Peyer's patch (tissue), 4 donors: ENCODE results near the gene INPP5A. TPM values are rescaled to one million over a fixed set of nuclear protein-coding genes. Genes with fewer than 3 reads are reported as not detected.
"Not testable (repeated sequence)": the region's sequence is repeated elsewhere in the genome, so short reads cannot be mapped to it uniquely, and the experiment has no call there.

Experiments used
- DNase-seq, 3 donors: peaks; one replicate each; pipeline ENCODE4 v3.0.0-alpha.2; 2017 to 2019
- H3K27ac ChIP-seq, 4 donors: fragments of 200-600 bp; sonication (generic); one replicate each; pipeline ENCODE4 v1.5.1; 2016 to 2019
- H3K27me3 ChIP-seq, 2 donors: fragments of 200-600 bp; sonication (generic); one replicate each; pipeline ENCODE4 v1.5.1; 2019
- H3K36me3 ChIP-seq, 3 donors: fragments of 200-600 bp; sonication (generic); one replicate each; pipeline ENCODE4 v1.5.1; 2016 to 2019
- H3K4me1 ChIP-seq, 4 donors: fragments of 200-600 bp; sonication (generic); one replicate each; pipeline ENCODE4 v1.5.1; 2016 to 2019
- H3K4me3 ChIP-seq, 4 donors: fragments of 200-600 bp; sonication (generic); 1 replicate in 3 of 4; 2 replicates in 1 of 4; pipeline ENCODE4 v1.5.1; 2016 to 2019; ENCODE audit warnings: mild to moderate bottlenecking in 1 of 4
- H3K9me3 ChIP-seq, 4 donors: fragments of 200-600 bp; sonication (generic); one replicate each; pipeline ENCODE4 v1.5.1; 2016 to 2019; ENCODE audit warnings: mild to moderate bottlenecking in 1 of 4
- POLR2A ChIP-seq, 2 donors: fragments of 450-650 bp; IDR thresholded peaks; one replicate each; pipeline ENCODE4 v1.5.1; 2017; ENCODE audit warnings: antibody characterized with exemption in 2 of 2, mild to moderate bottlenecking in 2 of 2, moderate library complexity in 2 of 2
- total RNA-seq, 4 donors: library from RNA; depleted of rRNA; stranded (reverse); fragments of >200 nt; gene quantifications; one replicate each; pipeline ENCODE4 v1.1.0, GENCODE V29; 2016
- TF ChIP-seq, protein P1 (sequence below), 6 experiments: fragments of 450-650 bp in 4 of 6; fragments of 200-600 bp in 2 of 6; sonication (generic) in 1 of 6; IDR thresholded peaks; one replicate each; pipeline ENCODE4 v1.5.1; 2017 to 2019; ENCODE audit warnings: antibody characterized with exemption in 6 of 6, mild to moderate bottlenecking in 3 of 6, moderate library complexity in 1 of 6

INPP5A gene
- total RNA-seq, 4 donors from 2014 or later = 33.8 to 76.4 (median 38.1) TPM

DNA sequence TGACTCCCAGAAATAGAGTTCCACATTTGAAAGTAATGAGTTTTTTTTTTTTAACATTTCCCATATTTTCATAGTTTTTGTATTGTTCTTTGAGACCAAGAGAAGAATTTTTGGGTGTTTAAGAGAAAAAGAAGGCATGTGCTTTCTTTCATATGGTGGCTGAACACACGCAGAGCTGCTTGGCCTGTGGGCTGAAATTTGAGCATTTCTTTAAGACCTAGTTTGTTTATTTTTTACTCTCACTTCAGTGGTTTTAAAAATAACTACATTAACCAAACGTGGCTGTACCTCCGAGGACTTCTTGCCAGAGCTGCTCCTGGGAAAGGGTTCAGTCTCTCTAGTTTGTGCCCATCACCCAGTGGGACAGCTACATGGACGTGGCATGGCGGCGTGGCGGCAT, 58.3 kb downstream of the INPP5A start:
- H3K27me3 ChIP-seq = no peaks in the 10 kb centered on the region
- no peak overlapping the region for H3K4me3 ChIP-seq
- TF ChIP-seq POLR2A (IDR thresholded peaks at IDR 0.05) = no peak
- TF ChIP-seq, protein P1, sequence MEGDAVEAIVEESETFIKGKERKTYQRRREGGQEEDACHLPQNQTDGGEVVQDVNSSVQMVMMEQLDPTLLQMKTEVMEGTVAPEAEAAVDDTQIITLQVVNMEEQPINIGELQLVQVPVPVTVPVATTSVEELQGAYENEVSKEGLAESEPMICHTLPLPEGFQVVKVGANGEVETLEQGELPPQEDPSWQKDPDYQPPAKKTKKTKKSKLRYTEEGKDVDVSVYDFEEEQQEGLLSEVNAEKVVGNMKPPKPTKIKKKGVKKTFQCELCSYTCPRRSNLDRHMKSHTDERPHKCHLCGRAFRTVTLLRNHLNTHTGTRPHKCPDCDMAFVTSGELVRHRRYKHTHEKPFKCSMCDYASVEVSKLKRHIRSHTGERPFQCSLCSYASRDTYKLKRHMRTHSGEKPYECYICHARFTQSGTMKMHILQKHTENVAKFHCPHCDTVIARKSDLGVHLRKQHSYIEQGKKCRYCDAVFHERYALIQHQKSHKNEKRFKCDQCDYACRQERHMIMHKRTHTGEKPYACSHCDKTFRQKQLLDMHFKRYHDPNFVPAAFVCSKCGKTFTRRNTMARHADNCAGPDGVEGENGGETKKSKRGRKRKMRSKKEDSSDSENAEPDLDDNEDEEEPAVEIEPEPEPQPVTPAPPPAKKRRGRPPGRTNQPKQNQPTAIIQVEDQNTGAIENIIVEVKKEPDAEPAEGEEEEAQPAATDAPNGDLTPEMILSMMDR (IDR thresholded peaks at IDR 0.05) = no peak
- peaks cover 0 to 61% (median 12%) of the 10 kb centered on the region in 4 donors for H3K4me1 ChIP-seq
- H3K9me3 ChIP-seq = peaks cover 0 to 3% (median 0%) of the 10 kb centered on the region in 4 donors
- H3K36me3 ChIP-seq = no peaks in the 10 kb centered on the region
- H3K27ac ChIP-seq = no peak overlapping the region
- DNase-seq = no peak

DNA sequence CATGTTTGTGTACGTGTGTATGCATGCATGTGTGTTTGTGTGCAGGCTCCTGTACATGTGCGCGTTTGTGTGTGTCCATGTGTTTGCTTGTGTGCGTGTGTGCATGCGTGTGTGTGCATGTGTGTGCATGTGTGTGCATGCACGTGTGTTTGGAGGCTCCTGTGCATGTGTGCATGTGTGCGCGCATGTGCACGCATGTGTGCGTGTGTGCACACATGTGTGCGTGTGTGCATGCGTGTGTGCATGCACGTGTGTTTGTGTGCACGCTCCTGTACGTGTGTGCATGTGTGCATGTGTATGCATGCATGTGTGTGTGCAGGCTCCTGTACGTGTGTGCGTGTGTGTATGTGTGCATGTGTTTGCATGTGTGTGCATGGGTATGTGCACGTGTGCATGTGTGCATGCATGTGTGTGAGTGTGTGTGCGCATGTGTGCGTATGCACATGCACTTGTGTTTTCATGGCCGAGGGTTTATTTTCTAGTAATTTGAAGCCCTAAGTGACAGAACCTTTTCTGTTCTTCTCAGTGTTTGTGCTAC, 59.2 kb downstream of the INPP5A start:
- peak in 1 of 3 donors; percentile 27 for DNase-seq
- Histone ChIP-seq H3K36me3 (no peaks in the 10 kb centered on the region), H3K27me3 (no peaks in the 10 kb centered on the region), H3K27ac (no peak overlapping the region), H3K4me3 (no peak overlapping the region), H3K4me1 (peaks cover 0 to 52% (median 12%) of the 10 kb centered on the region in 4 donors), H3K9me3 (peaks cover 0 to 3% (median 0%) of the 10 kb centered on the region in 4 donors)
- TF ChIP-seq POLR2A (IDR thresholded peaks at IDR 0.05) = no peak
- TF ChIP-seq, protein P1 (IDR thresholded peaks at IDR 0.05) = no peak

DNA sequence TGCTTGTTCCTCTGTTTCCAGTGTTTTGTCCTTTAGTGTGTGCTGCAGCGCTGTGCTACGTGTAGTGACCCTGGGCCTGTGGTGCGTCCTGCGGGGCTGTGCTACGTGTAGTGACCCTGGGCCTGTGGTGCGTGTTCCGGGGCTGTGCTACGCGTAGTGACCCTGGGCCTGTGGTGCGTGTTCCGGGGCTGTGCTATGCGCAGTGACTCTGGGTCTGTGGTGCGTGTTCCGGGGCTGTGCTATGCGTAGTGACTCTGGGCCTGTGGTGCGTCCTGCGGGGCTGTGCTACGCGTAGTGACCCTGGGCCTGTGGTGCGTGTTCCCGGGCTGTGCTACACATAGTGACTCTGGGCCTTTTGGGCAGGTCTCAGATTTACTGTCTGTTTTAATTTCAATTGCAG, 60.1 kb downstream of the INPP5A start:
- Histone ChIP-seq H3K27ac (no peak overlapping the region), H3K4me1 (peaks cover 0 to 44% (median 12%) of the 10 kb centered on the region in 4 donors)

DNA sequence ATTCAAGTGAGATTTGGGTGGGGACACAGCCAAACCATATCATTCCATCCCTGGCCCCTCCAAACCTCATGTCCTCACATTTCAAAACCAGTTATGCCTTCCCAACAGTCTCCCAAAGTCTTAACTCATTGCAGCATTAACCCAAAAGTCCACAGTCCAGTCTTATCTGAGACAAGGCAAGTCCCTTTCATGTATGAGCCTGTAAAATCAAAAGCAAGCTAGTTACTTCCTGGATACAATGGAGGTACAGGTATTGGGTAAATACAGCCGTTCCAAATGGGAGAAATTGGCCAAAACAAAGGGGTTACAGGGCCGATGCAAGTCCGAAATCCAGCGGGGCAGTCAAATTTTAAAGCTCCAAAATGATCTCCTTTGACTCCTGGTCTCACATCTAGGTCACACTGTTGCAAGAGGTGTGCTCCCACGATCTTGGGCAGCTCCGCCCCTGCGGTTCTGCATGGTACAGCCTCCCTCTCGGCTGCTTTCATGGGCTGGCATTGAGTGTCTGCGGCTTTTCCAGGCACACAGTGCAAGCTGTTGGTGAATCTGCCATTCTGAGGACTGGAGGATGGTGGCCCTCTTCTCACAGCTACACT, 61.5 kb downstream of the INPP5A start:
- peak in 2 of 3 donors; percentile 50 to 56 for DNase-seq
- not testable (repeated sequence) for H3K4me3 ChIP-seq, H3K36me3 ChIP-seq, H3K9me3 ChIP-seq, H3K27me3 ChIP-seq
- peaks cover 0 to 42% (median 5%) of the 10 kb centered on the region in 4 donors for H3K4me1 ChIP-seq
- peak overlapping the region in 2 of 4 donors; percentile 25 to 62 for H3K27ac ChIP-seq
- TF ChIP-seq, protein P1 (IDR thresholded peaks at IDR 0.05) = peak in 3 of 6 experiments; percentile 21 to 34 (median 23)

More for the DNA sequence above, 60.1 kb downstream of the INPP5A start:
- Histone ChIP-seq H3K4me3 (no peak overlapping the region), H3K27me3 (no peaks in the 10 kb centered on the region), H3K36me3 (no peaks in the 10 kb centered on the region), H3K9me3 (peaks cover 0 to 3% (median 0%) of the 10 kb centered on the region in 4 donors)
- TF ChIP-seq, protein P1 (IDR thresholded peaks at IDR 0.05) = no peak
- no peak for TF ChIP-seq POLR2A (IDR thresholded peaks at IDR 0.05)
- DNase-seq = peak in 2 of 3 donors; percentile 28 to 31

DNA sequence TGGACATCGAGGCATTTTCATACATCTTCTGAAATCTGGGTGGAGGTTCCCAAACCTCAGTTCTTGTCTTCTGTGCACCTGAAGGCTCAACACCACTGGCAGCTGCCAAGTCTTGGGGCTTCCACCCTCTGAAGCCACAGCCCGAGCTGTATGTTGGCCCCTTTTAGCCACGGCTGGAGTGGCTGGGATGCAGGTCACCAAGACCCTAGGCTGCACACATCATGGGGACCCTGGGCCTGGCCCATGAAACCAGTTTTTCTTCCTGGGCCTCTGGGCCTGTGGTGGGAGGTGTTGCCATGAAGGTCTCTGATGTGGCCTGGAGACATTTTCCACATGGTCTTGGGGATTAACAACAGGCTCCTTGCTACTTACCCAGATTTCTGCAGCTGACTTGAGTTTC, 62.1 kb downstream of the INPP5A start:
- peaks cover 0 to 36% (median under 1%) of the 10 kb centered on the region in 4 donors for H3K4me1 ChIP-seq
- H3K27me3 ChIP-seq = no peaks in the 10 kb centered on the region
- H3K36me3 ChIP-seq = no peaks in the 10 kb centered on the region
- no peak for TF ChIP-seq POLR2A (IDR thresholded peaks at IDR 0.05)
- TF ChIP-seq, protein P1 (IDR thresholded peaks at IDR 0.05) = no peak
- H3K9me3 ChIP-seq = peaks cover 0 to 3% (median 0%) of the 10 kb centered on the region in 4 donors
- H3K4me3 ChIP-seq = no peak overlapping the region
- no peak overlapping the region for H3K27ac ChIP-seq
- DNase-seq = peak in 2 of 3 donors; percentile 32 to 34
